Endothelial cell of umbilical vein (primary cell): ENCODE data around the gene CCDC187. TPM values are rescaled to one million over a fixed set of nuclear protein-coding genes. Genes with fewer than 3 reads are reported as not detected.

Experiments used
- BruUV-seq: library from RNA; stranded (reverse); fragments of 400-500 nt; replicated peaks from 2 replicates; lab custom pipeline; 2021; lab: Mats Ljungman, UMichigan
- CTCF ChIA-PET: fragments of 300-600, 350-600 bp; sonication (Branson Sonifier 250); formaldehyde crosslinking; loops from one replicate; lab custom pipeline; 2021; ENCODE audit warnings: antibody characterized with exemption, inconsistent platforms; lab: Charles Lee
- POLR2A ChIA-PET: fragments of 300-600, 350-600 bp; sonication (Branson Sonifier 250); formaldehyde crosslinking; loops from one replicate; lab custom pipeline; 2021; ENCODE audit warnings: antibody characterized with exemption, inconsistent platforms; lab: Charles Lee
- DNase-seq: peaks from one replicate; pipeline ENCODE4 v3.0.0-alpha.2; 2011; ENCODE audit warnings: low read depth, low spot score
- FAIRE-seq: peaks from 2 replicates; lab custom pipeline; 2011; peaks lifted over from hg19 to GRCh38; lab: Jason Lieb, UNC
- H2AFZ ChIP-seq: 2 replicates; pipeline ENCODE4 v1.6.0; 2012; ENCODE audit warnings: low read depth, low read length, control low read depth, inconsistent platforms
- H3K27ac ChIP-seq: 2 replicates; pipeline ENCODE4 v1.5.1; 2011; ENCODE audit warnings: low read depth, mild to moderate bottlenecking, control low read depth, low read length, moderate library complexity; ENCODE audit not compliant: insufficient read depth
- H3K27me3 ChIP-seq, 2 experiments: 2 replicates each; pipeline versions ENCODE4 v1.6.0 to v1.6.1; 2011; ENCODE audit warnings: low read length in 2 of 2, mixed read lengths in 1 of 2; ENCODE audit not compliant: control insufficient read depth in 2 of 2, insufficient read depth in 2 of 2
- H3K36me3 ChIP-seq, 2 experiments: 2 replicates in 1 of 2; 3 replicates in 1 of 2; pipeline ENCODE4 v1.5.1; 2011; ENCODE audit warnings: low read length in 2 of 2, mild to moderate bottlenecking in 1 of 2, moderate library complexity in 1 of 2; ENCODE audit not compliant: control insufficient read depth in 2 of 2, insufficient read depth in 2 of 2; ENCODE audit errors: extremely low read depth in 1 of 2
- H3K4me1 ChIP-seq: 3 replicates; pipeline ENCODE4 v1.5.1; 2011; ENCODE audit warnings: mild to moderate bottlenecking, low read length; ENCODE audit not compliant: control insufficient read depth, insufficient read depth; ENCODE audit errors: extremely low read depth
- H3K4me2 ChIP-seq: 2 replicates; pipeline ENCODE4 v1.6.1; 2011; ENCODE audit warnings: low read length, control low read depth, mixed read lengths; ENCODE audit not compliant: insufficient read depth
- H3K4me3 ChIP-seq, 3 experiments: fragments of 200-600 bp in 1 of 3; sonication (generic), shearing (Covaris generic) in 1 of 3; replicated peaks in 1 of 3; 2 replicates each; pipeline ENCODE4 v1.5.1; 2011 to 2016; ENCODE audit warnings: control low read depth in 3 of 3, low read length in 3 of 3, mild to moderate bottlenecking in 2 of 3, inconsistent platforms in 1 of 3, low read depth in 1 of 3, moderate library complexity in 1 of 3; ENCODE audit not compliant: insufficient read depth in 1 of 3
- H3K79me2 ChIP-seq: 2 replicates; pipeline ENCODE4 v1.6.0; 2012; ENCODE audit warnings: low read length, inconsistent platforms; ENCODE audit not compliant: control insufficient read depth, insufficient read depth
- H3K9ac ChIP-seq: replicated peaks from 2 replicates; pipeline ENCODE3; 2011; ENCODE audit warnings: low read length, control low read depth; ENCODE audit not compliant: insufficient read depth; ENCODE audit errors: extremely low read depth
- H3K9me1 ChIP-seq: replicated peaks from 3 replicates; pipeline ENCODE4 v1.6.0; 2011; ENCODE audit warnings: mild to moderate bottlenecking, low read length; ENCODE audit not compliant: control insufficient read depth, insufficient read depth; ENCODE audit errors: extremely low read depth
- H3K9me3 ChIP-seq: replicated peaks from 2 replicates; pipeline ENCODE4 v1.5.1; 2012; ENCODE audit warnings: low read length, inconsistent platforms; ENCODE audit not compliant: control insufficient read depth, insufficient read depth
- H4K20me1 ChIP-seq: replicated peaks from 2 replicates; pipeline ENCODE3; 2011; ENCODE audit warnings: mild to moderate bottlenecking, low read length; ENCODE audit not compliant: control insufficient read depth, insufficient read depth; ENCODE audit errors: extremely low read depth
- CTCF ChIP-seq, 2 donors: IDR thresholded peaks; 1 replicate in 1 of 2; 2 replicates in 1 of 2; pipeline ENCODE4 v1.5.1; 2011; ENCODE audit warnings: low read length in 2 of 2, mild to moderate bottlenecking in 2 of 2, moderate library complexity in 2 of 2, control low read depth in 1 of 2, inconsistent platforms in 1 of 2, low read depth in 1 of 2; ENCODE audit not compliant: insufficient read depth in 1 of 2; ENCODE audit errors: extremely low read depth in 1 of 2
- EZH2 ChIP-seq: IDR thresholded peaks from 2 replicates; pipeline ENCODE4 v1.6.1; 2012; ENCODE audit warnings: borderline replicate concordance, low read depth, mild to moderate bottlenecking, moderate library complexity, low read length, inconsistent platforms; ENCODE audit not compliant: severe bottlenecking
- FOS ChIP-seq: IDR thresholded peaks from 2 replicates; pipeline ENCODE4 v1.6.1; 2011; ENCODE audit warnings: mild to moderate bottlenecking, low read length, moderate library complexity, borderline replicate concordance; ENCODE audit not compliant: insufficient read depth
- GATA2 ChIP-seq: IDR thresholded peaks from 2 replicates; pipeline ENCODE4 v1.7.0; 2011; ENCODE audit warnings: low read depth, mild to moderate bottlenecking, moderate library complexity, mixed read lengths, low read length; ENCODE audit not compliant: insufficient read length, insufficient read depth
- JUN ChIP-seq: IDR thresholded peaks from 2 replicates; pipeline ENCODE4 v1.6.1; 2011; ENCODE audit warnings: borderline replicate concordance, low read depth; ENCODE audit not compliant: insufficient read length, insufficient read depth
- MYC ChIP-seq: IDR thresholded peaks from one replicate; pipeline ENCODE4 v1.6.1; 2011; ENCODE audit warnings: mild to moderate bottlenecking, low read depth, low read length
- POLR2A ChIP-seq: IDR thresholded peaks from 2 replicates; pipeline ENCODE4 v1.6.1; 2012; ENCODE audit warnings: low read depth, mild to moderate bottlenecking, control low read depth, low read length
- POLR2AphosphoS5 ChIP-seq: IDR thresholded peaks from 2 replicates; pipeline ENCODE4 v1.6.1; 2012; ENCODE audit warnings: low read depth, mild to moderate bottlenecking, control low read depth, low read length, moderate library complexity; ENCODE audit not compliant: insufficient read depth
- dilution Hi-C: fragments of 300-500 bp; cut with MboI; formaldehyde crosslinking; loops from one replicate; pipeline ENCODE4 v1.15.0; 2019; ENCODE audit warnings: low sequenced_read_pairs; ENCODE audit not compliant: extremely low pct_ligation_motif_present
- intact Hi-C: fragments of 100-400 bp; cut with micrococcal nuclease; formaldehyde crosslinking; loops from one replicate; pipeline ENCODE4 v1.10.0; 2022
- polyA plus RNA-seq, 4 experiments: library from polyadenylated mRNA; depleted of rRNA in 3 of 4; stranded (reverse) in 3 of 4; unstranded in 1 of 4; fragments of >200 nt; gene quantifications; 2 replicates each; pipeline versions ENCODE4 v1.2.1 to v1.2.3, GENCODE V29; 2011 to 2012; ENCODE audit warnings: missing spikeins in 1 of 4
- total RNA-seq: library from RNA; stranded (reverse); gene quantifications from 2 replicates; pipeline ENCODE4 v1.2.3, GENCODE V29; 2021
- TF ChIP-seq, protein P1 (sequence below): IDR thresholded peaks from 2 replicates; pipeline ENCODE4 v1.6.1; 2011; ENCODE audit not compliant: insufficient read depth, insufficient read length

CCDC187 gene
- total and polyA plus RNA-seq, 2 donors (not counting 3 experiments of a cell fraction or from before 2014, with no cell fraction given) = not detected

DNA sequence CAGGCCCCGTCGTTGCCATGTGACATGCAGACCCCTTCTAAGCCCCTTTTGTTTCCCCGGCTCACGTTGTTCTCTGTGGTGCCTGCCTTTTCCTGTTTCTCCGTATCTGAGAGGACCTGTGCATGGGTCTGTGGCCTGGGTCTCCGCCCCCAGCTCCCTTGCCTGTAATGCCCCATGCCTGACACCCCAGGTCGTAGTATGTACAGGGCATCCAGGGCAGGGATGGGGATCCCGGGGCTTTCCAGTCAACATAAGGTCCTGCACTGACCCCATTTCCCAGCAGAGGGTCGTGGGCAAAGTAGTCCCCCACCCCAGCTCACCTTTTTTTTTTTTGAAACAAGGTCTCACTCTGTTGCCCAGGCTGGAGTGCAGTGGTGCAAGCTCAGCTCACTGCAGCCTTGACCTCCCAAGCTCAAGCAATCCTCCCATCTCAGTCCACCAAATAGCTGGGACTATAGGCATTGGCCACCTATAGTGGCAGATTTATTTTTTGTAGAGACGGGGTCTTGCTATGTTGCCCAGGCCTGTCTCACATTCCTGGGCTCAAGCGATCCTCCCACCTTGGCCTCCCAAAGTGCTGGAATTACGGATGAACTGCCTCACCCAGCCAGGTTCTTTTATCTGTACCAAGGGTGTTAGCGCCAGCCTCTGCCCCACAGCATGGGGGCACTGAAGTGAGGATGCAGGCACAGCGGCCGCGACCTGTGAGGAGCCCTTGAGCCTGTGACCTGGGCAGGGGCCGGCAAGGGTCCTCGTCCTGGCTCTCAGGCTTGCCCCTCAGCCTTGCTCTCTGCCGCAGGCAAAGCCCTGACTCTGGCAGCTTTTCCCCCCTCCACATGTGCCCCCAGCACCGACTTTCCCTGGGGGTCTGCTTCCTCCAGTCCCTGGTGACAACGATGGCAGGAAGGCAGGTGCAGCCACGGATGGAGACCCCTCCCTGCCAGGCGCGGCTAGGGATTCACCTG lies 39.2 kb downstream of the CCDC187 start:
- dilution Hi-C loops (no loop called here), intact Hi-C loops (no loop called here)
- no peak overlapping the region for H2AFZ ChIP-seq
- H3K4me3 ChIP-seq = no peak overlapping the region
- H3K27ac ChIP-seq = no peak overlapping the region
- no peaks in the 10 kb centered on the region for H3K79me2 ChIP-seq
- DNase-seq (no peak), FAIRE-seq (no peak)
- BruUV-seq = no TSS peak
- no peaks in the 10 kb centered on the region for H3K9me1 ChIP-seq
- H3K9me3 ChIP-seq = no peaks in the 10 kb centered on the region
- TF ChIP-seq GATA2 = no peak
- no peak for TF ChIP-seq CTCF (IDR thresholded peaks at IDR 0.05; ENCODE audit: extremely low read depth in 1 of 2, insufficient read depth in 1 of 2, low read depth in 1 of 2, low read length in 2 of 2)
- TF ChIP-seq EZH2 = no peak
- TF ChIP-seq POLR2AphosphoS5 = no peak
- TF ChIP-seq, protein P1, sequence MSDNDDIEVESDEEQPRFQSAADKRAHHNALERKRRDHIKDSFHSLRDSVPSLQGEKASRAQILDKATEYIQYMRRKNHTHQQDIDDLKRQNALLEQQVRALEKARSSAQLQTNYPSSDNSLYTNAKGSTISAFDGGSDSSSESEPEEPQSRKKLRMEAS = no peak
- TF ChIP-seq JUN = no peak
- TF ChIP-seq POLR2A = no peak
- TF ChIP-seq FOS = no peak
- no peak for TF ChIP-seq MYC
- H3K36me3 ChIP-seq = no peaks in the 10 kb centered on the region
- CTCF ChIA-PET = no interaction called here
- POLR2A ChIA-PET = interaction anchor here (0.6 kb wide), 1 partner anchor 225 kb away, joined by 3 read pairs; no protein-coding TSS in a partner anchor
- H4K20me1 ChIP-seq = no peaks in the 10 kb centered on the region
- H3K9ac ChIP-seq = no peak overlapping the region
- H3K4me2 ChIP-seq = no peak overlapping the region
- peaks cover 0 to 4% of the 10 kb centered on the region in 2 experiments for H3K27me3 ChIP-seq
- no peaks in the 10 kb centered on the region for H3K4me1 ChIP-seq
